IgD-negative memory B cell (primary cell): Measurements from ENCODE around the gene ZBTB2. TPM values are rescaled to one million over a fixed set of nuclear protein-coding genes. Genes with fewer than 3 reads are reported as not detected.

Experiments
- H3K27ac Mint-ChIP-seq, 3 donors: one replicate each; pipeline ENCODE4 v1.8.0; 2020 to 2022; ENCODE audit warnings: mild to moderate bottlenecking in 3 of 3, mixed read lengths in 3 of 3, moderate library complexity in 1 of 3
- H3K27me3 Mint-ChIP-seq: one replicate; pipeline ENCODE4 v1.8.0; 2021; ENCODE audit warnings: mixed read lengths
- H3K36me3 Mint-ChIP-seq: one replicate; pipeline ENCODE4 v1.8.0; 2020; ENCODE audit warnings: mild to moderate bottlenecking, mixed read lengths
- H3K4me1 Mint-ChIP-seq, 3 donors: one replicate each; pipeline ENCODE4 v1.8.0; 2020 to 2022; ENCODE audit warnings: mixed read lengths in 3 of 3, mild to moderate bottlenecking in 1 of 3
- H3K4me3 Mint-ChIP-seq, 4 donors: one replicate each; pipeline ENCODE4 v1.8.0; 2020 to 2022; ENCODE audit warnings: mild to moderate bottlenecking in 4 of 4, mixed read lengths in 4 of 4, moderate library complexity in 3 of 4
- H3K9me3 Mint-ChIP-seq, 3 donors: one replicate each; pipeline ENCODE4 v1.8.0; 2020 to 2021; ENCODE audit warnings: mixed read lengths in 3 of 3, mild to moderate bottlenecking in 1 of 3
- polyA plus RNA-seq: library from polyadenylated mRNA; unstranded; fragments of 300-500 nt; fragmentation: Illumina TruSeq; gene quantifications from one replicate; pipeline ENCODE4 v1.2.3, GENCODE V29; 2021

Gene ZBTB2
- polyA plus RNA-seq, 1 donor from 2014 or later: 20.5 TPM

- peaks cover 13% of the 10 kb centered on the region for H3K27me3 Mint-ChIP-seq
- peaks cover 0 to 3% (median 0%) of the 10 kb centered on the region in 3 donors for H3K4me1 Mint-ChIP-seq
- no peak overlapping the region for H3K4me3 Mint-ChIP-seq
- H3K9me3 Mint-ChIP-seq: peaks cover 0 to 6% (median 2%) of the 10 kb centered on the region in 3 donors
- H3K36me3 Mint-ChIP-seq: no peaks in the 10 kb centered on the region
- no peak overlapping the region for H3K27ac Mint-ChIP-seq
These were observed 51.0 kb downstream of the ZBTB2 start for GRCh38 chr6:151340219-151340978.

DNA sequence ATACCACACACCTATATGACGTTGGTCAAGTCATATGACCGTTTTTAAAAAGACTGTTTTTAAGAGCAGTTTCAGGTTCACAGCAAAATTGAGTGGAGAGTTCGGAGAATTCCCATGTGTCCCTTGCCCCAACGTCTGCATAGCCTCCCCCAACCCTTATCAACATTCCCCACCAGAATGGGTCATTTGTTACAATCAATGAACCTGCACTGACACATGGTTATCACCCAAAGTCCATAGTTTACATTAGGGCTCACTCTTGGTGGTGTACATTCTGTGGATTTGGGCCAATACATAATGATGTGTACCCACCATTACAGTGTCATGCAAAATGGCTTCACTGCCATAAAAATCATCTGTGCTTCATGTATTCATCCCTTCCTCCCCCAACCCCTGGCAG lies 52.0 kb downstream of the ZBTB2 start:
- Mint-ChIP-seq H3K27me3 (peaks cover 10% of the 10 kb centered on the region), H3K9me3 (peaks cover 0 to 6% (median 2%) of the 10 kb centered on the region in 3 donors), H3K27ac (no peak overlapping the region), H3K36me3 (no peaks in the 10 kb centered on the region), H3K4me1 (peaks cover 3 to 6% (median 5%) of the 10 kb centered on the region in 3 donors), H3K4me3 (no peak overlapping the region)

DNA sequence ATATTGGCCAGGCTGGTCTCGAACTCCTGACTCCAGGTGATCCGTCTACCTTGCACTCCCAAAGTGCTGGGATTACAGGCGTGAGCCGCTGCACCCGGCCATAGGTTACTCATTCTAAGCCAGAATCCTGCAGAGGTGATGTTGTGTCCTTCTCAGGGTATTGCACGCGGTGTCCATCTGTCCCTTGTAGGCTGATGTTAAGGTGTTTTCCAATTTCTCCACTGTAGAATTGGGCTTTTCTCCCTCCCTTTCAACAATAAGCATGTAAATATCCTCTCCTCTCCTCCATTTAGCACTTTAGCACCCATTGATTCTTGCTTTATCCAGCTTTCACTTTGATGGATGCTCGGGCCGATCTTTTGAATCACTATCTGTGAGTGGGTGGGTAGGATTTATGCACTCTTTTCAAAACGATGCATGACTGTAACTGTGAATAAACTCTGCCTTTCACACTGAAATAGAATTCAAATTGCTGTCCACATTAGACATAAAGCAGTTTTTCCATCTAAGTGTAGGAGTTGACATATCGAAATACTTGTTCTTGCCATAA lies 52.6 kb downstream of the ZBTB2 start:
- Mint-ChIP-seq H3K27me3 (peaks cover 10% of the 10 kb centered on the region), H3K27ac (no peak overlapping the region), H3K9me3 (peaks cover 0 to 6% (median 2%) of the 10 kb centered on the region in 3 donors), H3K4me1 (peaks cover 3 to 6% (median 5%) of the 10 kb centered on the region in 3 donors), H3K4me3 (no peak overlapping the region), H3K36me3 (no peaks in the 10 kb centered on the region)

- Mint-ChIP-seq H3K9me3 (peaks cover 0 to 6% (median 0%) of the 10 kb centered on the region in 3 donors), H3K4me1 (peaks cover 3 to 6% (median 5%) of the 10 kb centered on the region in 3 donors), H3K36me3 (no peaks in the 10 kb centered on the region), H3K27ac (no peak overlapping the region), H3K4me3 (no peak overlapping the region), H3K27me3 (peaks cover 15% of the 10 kb centered on the region)
These were observed 55.4 kb downstream of the ZBTB2 start for GRCh38 chr6:151335930-151336329.

GRCh38 chr6:151330130-151330696 lies 61.1 kb downstream of the ZBTB2 start:
- Mint-ChIP-seq H3K4me3 (no peak overlapping the region), H3K27ac (no peak overlapping the region), H3K9me3 (no peaks in the 10 kb centered on the region), H3K27me3 (peaks cover 27% of the 10 kb centered on the region), H3K36me3 (no peaks in the 10 kb centered on the region), H3K4me1 (peaks cover 3 to 13% (median 10%) of the 10 kb centered on the region in 3 donors)

- peaks cover 42% of the 10 kb centered on the region for H3K27me3 Mint-ChIP-seq
- H3K4me1 Mint-ChIP-seq: peaks cover 6 to 12% (median 8%) of the 10 kb centered on the region in 3 donors
- no peak overlapping the region for H3K27ac Mint-ChIP-seq
- H3K4me3 Mint-ChIP-seq: no peak overlapping the region
- no peaks in the 10 kb centered on the region for H3K9me3 Mint-ChIP-seq
- H3K36me3 Mint-ChIP-seq: no peaks in the 10 kb centered on the region
These were observed 64.3 kb downstream of the ZBTB2 start for GRCh38 chr6:151327101-151327500.

- peaks cover 6 to 12% (median 8%) of the 10 kb centered on the region in 3 donors for H3K4me1 Mint-ChIP-seq
- H3K27me3 Mint-ChIP-seq: peaks cover 44% of the 10 kb centered on the region
- H3K4me3 Mint-ChIP-seq: peak overlapping the region; percentile 55 to 91 (median 66)
- no peak overlapping the region for H3K27ac Mint-ChIP-seq
- H3K36me3 Mint-ChIP-seq: no peaks in the 10 kb centered on the region
- H3K9me3 Mint-ChIP-seq: no peaks in the 10 kb centered on the region
These were observed 65.1 kb downstream of the ZBTB2 start for GRCh38 chr6:151326116-151326825.

DNA sequence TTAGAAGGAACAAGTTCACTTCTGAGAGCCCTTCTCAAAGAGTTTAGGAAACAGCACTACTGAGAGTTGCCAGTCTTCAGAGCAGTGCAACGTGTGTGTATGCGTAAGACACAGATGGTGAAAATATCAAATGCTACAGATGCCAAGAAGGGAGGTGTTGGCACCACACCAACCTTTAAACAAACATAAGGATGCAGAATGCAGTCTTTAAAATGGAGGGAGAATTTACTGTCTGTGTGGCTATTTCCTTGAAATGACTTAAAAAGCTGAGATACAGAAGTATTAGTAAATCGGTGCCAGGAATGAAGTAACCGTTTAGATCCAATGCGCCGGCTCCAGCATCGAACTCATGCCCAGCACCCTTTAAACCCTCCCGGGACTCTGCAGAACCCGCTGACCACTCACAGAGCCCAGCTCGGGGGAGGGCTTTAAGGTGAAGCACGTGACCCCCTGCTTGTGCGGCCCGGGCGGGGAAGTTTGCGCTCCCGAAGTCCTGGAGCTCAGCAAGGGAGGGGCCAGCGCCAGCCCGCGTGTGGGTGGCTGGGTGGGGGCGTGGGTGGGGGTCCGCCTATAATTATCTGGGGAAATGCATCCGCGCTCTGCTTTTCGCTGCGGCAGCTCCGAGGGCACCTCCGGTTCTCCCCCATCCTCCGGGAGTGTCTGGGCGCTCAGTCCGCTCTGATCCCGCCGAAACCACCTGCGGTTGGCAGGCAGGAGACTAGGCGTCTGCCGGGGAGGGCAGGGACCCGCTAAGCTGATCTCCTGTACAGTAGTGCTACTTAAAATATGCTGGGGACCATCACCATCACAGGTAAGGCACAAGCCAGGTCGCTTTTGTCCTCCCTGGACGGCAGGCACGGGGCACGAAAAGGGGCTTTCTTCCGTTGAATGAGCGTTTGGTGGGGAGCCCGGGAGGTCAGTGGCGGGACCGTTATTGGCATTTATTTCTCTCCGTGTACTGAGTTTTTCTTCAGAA lies 66.0 kb downstream of the ZBTB2 start:
- Mint-ChIP-seq H3K9me3 (no peaks in the 10 kb centered on the region), H3K27ac (no peak overlapping the region), H3K4me3 (peak overlapping the region; percentile 55 to 91 (median 66)), H3K4me1 (peaks cover 6 to 12% (median 8%) of the 10 kb centered on the region in 3 donors), H3K36me3 (no peaks in the 10 kb centered on the region), H3K27me3 (peaks cover 45% of the 10 kb centered on the region)

- peaks cover 2% of the 10 kb centered on the region for H3K36me3 Mint-ChIP-seq
- peaks cover 43% of the 10 kb centered on the region for H3K27me3 Mint-ChIP-seq
- no peaks in the 10 kb centered on the region for H3K9me3 Mint-ChIP-seq
- H3K4me3 Mint-ChIP-seq: peak overlapping the region in 2 of 4 donors; percentile 30 to 33
- H3K27ac Mint-ChIP-seq: no peak overlapping the region
- peaks cover 6 to 12% (median 8%) of the 10 kb centered on the region in 3 donors for H3K4me1 Mint-ChIP-seq
These were observed 66.9 kb downstream of the ZBTB2 start for GRCh38 chr6:151324488-151324825.

GRCh38 chr6:151323791-151324487 lies 67.4 kb downstream of the ZBTB2 start:
- Mint-ChIP-seq H3K27me3 (peaks cover 43% of the 10 kb centered on the region), H3K4me1 (peaks cover 6 to 12% (median 8%) of the 10 kb centered on the region in 3 donors), H3K27ac (peak overlapping the region in 2 of 3 donors; percentile 6 to 31), H3K9me3 (no peaks in the 10 kb centered on the region), H3K4me3 (peak overlapping the region in 2 of 4 donors; percentile 30 to 33), H3K36me3 (peaks cover 2% of the 10 kb centered on the region)

DNA sequence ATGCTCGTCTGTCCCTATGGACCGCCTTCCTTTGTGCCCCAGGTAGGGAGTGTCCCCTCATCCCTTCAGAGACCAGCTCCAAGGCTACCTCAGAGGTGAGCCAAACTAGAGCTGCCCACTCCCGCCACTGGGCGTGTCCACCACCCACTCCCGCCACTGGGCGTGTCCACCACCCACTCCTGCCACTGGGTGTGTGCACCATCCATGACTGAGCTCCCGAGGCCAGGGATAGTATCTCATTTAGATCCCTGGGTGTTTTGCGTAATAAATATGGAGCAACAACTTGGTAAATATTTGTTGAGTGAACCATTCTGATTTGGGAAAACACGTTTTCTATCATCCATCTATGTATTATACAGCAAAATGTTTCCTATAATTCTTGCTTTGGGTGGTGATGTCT lies 68.8 kb downstream of the ZBTB2 start:
- H3K9me3 Mint-ChIP-seq: no peaks in the 10 kb centered on the region
- peaks cover 39% of the 10 kb centered on the region for H3K27me3 Mint-ChIP-seq
- H3K4me1 Mint-ChIP-seq: peaks cover 6 to 12% (median 8%) of the 10 kb centered on the region in 3 donors
- no peak overlapping the region for H3K27ac Mint-ChIP-seq
- no peak overlapping the region for H3K4me3 Mint-ChIP-seq
- H3K36me3 Mint-ChIP-seq: peaks cover 2% of the 10 kb centered on the region

GRCh38 chr6:151321438-151321837 lies 69.9 kb downstream of the ZBTB2 start:
- Mint-ChIP-seq H3K27me3 (peaks cover 32% of the 10 kb centered on the region), H3K36me3 (peaks cover 2% of the 10 kb centered on the region), H3K4me3 (no peak overlapping the region), H3K9me3 (peaks cover 0 to under 1% (median 0%) of the 10 kb centered on the region in 3 donors), H3K4me1 (peaks cover 6 to 12% (median 8%) of the 10 kb centered on the region in 3 donors), H3K27ac (no peak overlapping the region)

GRCh38 chr6:151320140-151320539 lies 71.2 kb downstream of the ZBTB2 start:
- no peak overlapping the region for H3K27ac Mint-ChIP-seq
- H3K27me3 Mint-ChIP-seq: peaks cover 22% of the 10 kb centered on the region
- H3K4me3 Mint-ChIP-seq: no peak overlapping the region
- H3K9me3 Mint-ChIP-seq: peaks cover 3 to 11% (median 6%) of the 10 kb centered on the region in 3 donors
- peaks cover 3% of the 10 kb centered on the region for H3K36me3 Mint-ChIP-seq
- H3K4me1 Mint-ChIP-seq: peaks cover 0 to 6% (median 4%) of the 10 kb centered on the region in 3 donors
